ENCODE results near the gene DCST1.

Gene DCST1

GRCh38 chr1:155083052-155083541 lies 49.5 kb downstream of the DCST1 start:
- H3K4me3 ChIP-seq (ENCODE audit: control insufficient read depth, low read depth, low read length): no peak overlapping the region
- DNase-seq (ENCODE audit: low read depth): no peak
- no peak for TF ChIP-seq CTCF (IDR thresholded peaks at IDR 0.05; ENCODE audit: control insufficient read depth, insufficient read depth, low read depth, low read length, missing control alignments)

- no peak for DNase-seq (ENCODE audit: low read depth)
- peak; percentile 33 for TF ChIP-seq CTCF (IDR thresholded peaks at IDR 0.05; ENCODE audit: control insufficient read depth, insufficient read depth, low read depth, low read length, missing control alignments)
- peak overlapping the region; percentile 90 for H3K4me3 ChIP-seq (ENCODE audit: control insufficient read depth, low read depth, low read length)
Observed at GRCh38 chr1:155083865-155084721, 50.5 kb downstream of the DCST1 start.

GRCh38 chr1:155084722-155085503 lies 51.3 kb downstream of the DCST1 start:
- peak; percentile 59 for DNase-seq (ENCODE audit: low read depth)
- TF ChIP-seq CTCF (IDR thresholded peaks at IDR 0.05; ENCODE audit: control insufficient read depth, insufficient read depth, low read depth, low read length, missing control alignments): peak; percentile 94
- peak overlapping the region; percentile 90 for H3K4me3 ChIP-seq (ENCODE audit: control insufficient read depth, low read depth, low read length)

GRCh38 chr1:155085504-155086127 lies 52.0 kb downstream of the DCST1 start:
- DNase-seq (ENCODE audit: low read depth): no peak

GRCh38 chr1:155086128-155086741 lies 52.6 kb downstream of the DCST1 start:
- TF ChIP-seq CTCF (IDR thresholded peaks at IDR 0.05; ENCODE audit: control insufficient read depth, insufficient read depth, low read depth, low read length, missing control alignments): peak; percentile 92
- no peak overlapping the region for H3K4me3 ChIP-seq (ENCODE audit: control insufficient read depth, low read depth, low read length)
- DNase-seq (ENCODE audit: low read depth): no peak

More at GRCh38 chr1:155085504-155086127, 52.0 kb downstream of the DCST1 start:
- TF ChIP-seq CTCF (IDR thresholded peaks at IDR 0.05; ENCODE audit: control insufficient read depth, insufficient read depth, low read depth, low read length, missing control alignments): no peak
- H3K4me3 ChIP-seq (ENCODE audit: control insufficient read depth, low read depth, low read length): peak overlapping the region; percentile 90

Data from AG09309 (cell line).